Islet precursor cell (in vitro differentiated cells): Measurements from ENCODE around the gene MRPL58.
"Not testable (repeated sequence)": the region's sequence is repeated elsewhere in the genome, so short reads cannot be mapped to it uniquely, and the experiment has no call there.

Experiments
- DNase-seq: peaks from one replicate; pipeline ENCODE4 v3.0.0-alpha.2; 2018

Gene MRPL58

DNA sequence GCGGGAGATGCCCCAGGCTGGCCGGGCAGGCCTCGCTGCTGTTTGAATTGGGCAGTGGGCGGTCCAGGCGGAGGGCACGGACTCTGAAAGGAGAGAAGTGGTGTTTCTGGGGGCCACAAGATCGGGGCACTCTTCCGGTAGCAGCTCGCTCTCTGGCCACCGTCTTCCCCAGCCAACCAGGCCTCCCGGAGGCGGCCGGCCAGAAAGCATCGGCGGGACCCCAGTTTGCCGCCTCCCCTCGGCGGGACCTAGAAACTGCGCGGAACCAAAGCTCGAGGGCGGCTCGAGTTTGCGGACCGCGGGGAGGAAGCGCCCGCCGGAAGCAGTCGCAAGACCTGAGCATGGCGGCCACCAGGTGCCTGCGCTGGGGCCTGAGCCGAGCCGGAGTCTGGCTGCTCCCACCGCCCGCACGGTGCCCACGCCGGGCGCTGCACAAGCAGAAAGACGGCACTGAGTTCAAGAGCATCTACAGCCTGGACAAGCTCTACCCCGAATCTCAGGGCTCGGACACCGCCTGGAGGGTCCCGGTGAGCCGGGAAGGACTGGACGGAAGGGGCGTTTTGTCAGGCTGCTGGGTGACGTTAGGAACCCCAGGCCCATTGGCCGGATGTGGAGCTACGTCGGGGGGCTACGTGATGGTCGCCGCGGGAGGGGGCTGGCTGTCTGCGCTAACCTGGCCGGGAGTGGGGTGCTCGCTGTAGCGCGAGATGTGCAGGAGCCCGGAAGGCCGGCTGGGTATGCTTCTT is at the start of gene MRPL58:
Gene MRPL58 (plus strand): TSS at position 325 of the 746 bp plus-strand sequence. CDS start 17 bp downstream, at position 342.
- peak; percentile 95 for DNase-seq

DNA sequence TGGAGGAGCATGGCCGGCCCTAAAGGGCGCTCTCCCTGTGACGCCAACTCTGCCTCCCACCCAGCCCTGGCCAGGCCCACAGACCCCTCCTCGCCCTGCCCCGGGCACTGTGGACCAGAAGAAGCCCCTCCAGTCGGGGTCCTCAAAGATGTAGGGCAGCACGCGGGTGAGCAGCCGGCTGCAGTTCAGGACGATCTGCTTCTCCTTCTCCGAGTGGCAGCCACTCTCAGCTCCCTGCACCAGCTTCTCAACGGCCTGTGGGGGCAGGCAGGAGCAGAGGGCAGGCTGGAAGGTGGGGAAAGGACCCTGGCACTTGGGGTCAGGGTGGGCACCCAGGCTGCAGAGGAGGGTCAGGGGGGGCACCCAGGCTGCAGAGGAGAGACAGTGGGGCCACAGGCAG is 48.8 kb upstream of the MRPL58 start:
- DNase-seq, result no peak

DNA sequence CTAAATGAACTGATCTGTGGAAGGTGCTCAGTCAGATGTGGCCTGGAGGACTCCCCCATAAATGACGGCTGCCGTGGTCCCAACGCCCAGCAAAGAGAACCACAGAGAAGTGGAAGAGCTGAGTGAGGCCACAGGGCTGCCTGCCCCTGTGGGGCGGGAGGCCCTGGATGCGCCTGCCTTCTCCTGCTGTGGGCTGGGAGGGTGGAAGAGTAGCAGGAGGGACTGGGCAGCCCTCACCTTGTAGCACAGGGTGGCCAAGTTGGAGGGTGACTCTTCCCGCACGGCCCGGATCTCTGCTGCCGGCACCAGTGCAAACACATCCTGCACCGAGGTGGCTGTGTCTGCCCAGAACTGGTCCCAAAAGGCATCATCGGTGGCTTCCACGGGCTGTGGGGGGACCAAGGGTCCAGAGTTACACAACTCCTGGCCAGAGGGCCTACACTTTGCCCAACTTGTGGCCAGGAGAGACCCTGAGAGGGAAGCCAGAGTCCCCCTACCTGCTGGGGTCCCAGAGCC is 48.2 kb upstream of the MRPL58 start:
- no peak for DNase-seq

DNA sequence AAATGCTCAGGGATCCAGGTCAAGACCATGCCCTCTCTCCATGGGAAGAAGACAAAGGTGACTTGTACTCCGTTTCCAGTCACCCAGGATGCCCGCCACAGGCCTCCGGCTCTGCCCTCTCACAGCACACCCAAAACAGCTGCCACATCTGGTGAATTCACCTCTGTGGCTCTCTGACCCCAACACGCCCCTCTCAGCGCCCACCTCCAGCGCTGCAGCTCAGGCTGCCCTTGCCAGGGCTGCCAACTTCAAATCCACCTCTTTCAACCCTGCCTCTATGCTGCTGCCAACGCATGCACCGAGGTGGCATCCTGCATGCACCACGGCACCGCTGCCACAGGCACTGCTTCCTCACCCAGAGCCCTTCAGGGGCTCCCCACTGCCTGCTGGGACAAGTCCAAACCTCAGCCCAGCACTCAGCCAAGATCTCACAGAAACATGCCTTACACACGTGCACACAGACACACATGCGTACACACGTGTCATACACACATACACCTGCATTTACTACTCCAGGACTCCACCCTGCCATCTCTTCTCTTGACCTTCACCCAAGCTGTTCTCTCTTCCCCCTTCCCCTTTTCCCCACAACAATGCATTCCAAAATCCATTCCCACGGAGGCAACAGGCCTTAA is 47.4 kb upstream of the MRPL58 start:
- DNase-seq, result no peak

DNA sequence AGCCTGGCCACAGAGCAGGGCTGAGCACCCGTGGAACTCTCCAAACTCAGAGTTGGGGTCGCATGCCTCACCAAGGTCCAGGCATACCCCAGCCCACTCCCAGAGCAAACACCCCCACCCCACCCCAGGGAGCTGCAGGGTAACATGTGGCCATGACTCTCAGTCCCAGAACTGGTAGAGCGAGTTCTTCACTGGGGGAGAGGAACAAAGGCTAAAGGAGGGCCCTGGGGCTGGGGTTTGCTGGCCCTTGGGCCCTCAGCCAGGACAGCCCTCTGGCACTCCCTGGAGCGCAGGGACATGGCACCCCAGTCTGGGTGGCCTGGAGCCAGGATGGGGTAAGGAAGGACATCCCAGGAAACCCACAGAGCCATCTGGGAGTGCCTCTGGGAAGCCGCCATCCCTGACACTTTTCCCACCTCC is 44.1 kb upstream of the MRPL58 start:
- no peak for DNase-seq

DNA sequence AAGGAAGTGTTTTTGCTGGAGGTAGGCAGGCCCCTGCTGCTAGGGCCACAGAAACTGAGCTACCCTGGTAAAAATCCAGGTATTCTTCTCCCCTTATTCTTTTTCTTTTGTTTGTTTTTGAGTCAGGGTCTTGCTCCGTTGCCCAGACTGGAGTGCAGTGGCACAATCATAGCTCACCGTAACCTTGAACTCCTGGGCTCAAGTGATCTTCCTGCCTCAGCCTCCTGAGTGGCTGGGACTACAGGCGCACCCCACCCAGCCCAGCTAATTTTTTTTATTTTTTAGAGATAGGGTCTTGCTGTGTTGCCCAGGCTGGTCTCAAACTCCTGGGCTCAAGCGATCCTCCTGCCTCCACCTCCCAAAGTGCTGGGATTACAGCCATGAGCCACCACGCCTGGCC is 43.0 kb upstream of the MRPL58 start:
- DNase-seq, result not testable (repeated sequence)

DNA sequence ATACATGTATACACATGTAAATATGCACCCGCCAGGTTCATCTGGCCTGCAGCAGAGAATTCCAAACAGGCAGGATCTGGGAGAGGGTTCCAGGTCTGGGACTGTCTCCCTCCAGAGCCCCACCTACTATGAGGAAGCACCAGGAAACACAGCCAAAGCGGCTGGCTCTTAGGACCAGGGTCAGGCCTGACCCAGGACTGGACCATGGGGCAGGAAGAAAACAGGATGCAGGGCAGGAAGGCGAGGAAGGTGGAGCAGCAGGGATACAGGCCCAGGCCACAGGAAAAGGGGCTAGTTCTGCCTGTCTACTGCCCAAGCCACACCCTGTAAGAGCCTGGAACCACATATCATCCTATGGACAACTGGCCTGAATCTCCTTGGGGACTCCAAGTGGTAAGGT is 42.1 kb upstream of the MRPL58 start:
- DNase-seq, result no peak

DNA sequence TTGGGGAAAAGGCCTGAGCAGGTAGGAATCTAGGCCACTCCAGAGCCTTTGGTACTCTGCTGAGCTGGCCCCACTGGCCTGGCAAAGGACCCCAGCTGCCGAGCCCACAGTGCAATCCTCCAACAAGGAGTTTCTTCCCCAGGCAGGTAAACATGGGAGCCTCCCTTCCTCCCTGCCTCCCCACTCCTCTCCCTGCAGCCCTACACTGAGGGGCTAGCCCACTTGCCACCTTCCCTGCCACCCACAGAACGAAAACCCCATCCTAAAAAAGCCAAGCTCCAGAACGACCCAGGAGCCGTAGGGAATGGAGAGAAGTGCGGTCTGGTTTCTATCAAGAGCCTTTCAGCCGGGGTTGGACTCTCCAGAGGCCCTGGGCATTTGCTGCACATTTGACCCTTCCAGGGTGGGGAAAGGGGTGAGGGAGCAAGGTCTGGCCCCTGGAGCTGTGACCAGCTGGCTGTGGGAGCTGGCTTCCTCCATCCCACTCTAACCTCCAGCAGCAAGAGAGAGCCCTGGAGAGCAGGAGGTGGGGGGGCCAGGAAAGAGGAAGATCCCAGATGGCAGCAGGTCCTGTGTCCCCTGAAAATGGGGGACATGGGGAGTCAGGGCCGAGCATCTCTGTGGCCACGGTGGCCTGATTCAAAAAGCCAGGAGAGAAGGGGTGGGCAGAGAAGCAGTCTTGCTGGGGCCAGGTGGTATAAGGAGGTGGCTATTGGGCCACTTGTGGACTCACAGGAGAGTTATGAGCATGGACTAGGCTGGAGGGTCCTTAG is 41.2 kb upstream of the MRPL58 start:
- DNase-seq, result no peak

DNA sequence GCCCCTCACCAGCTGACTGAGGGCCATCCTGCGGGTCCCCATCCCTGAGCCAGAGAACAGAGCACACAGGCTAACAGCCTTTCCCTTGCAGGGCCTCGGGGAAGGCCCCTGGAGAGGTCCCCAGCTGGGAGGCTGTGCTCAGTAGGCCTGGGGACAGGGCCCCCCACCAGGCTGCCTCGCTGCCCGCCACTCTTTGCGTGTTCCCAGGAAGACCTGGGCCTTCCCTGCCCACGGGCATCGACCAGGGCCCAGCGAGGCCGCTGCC is 40.7 kb upstream of the MRPL58 start:
- DNase-seq, result no peak

DNA sequence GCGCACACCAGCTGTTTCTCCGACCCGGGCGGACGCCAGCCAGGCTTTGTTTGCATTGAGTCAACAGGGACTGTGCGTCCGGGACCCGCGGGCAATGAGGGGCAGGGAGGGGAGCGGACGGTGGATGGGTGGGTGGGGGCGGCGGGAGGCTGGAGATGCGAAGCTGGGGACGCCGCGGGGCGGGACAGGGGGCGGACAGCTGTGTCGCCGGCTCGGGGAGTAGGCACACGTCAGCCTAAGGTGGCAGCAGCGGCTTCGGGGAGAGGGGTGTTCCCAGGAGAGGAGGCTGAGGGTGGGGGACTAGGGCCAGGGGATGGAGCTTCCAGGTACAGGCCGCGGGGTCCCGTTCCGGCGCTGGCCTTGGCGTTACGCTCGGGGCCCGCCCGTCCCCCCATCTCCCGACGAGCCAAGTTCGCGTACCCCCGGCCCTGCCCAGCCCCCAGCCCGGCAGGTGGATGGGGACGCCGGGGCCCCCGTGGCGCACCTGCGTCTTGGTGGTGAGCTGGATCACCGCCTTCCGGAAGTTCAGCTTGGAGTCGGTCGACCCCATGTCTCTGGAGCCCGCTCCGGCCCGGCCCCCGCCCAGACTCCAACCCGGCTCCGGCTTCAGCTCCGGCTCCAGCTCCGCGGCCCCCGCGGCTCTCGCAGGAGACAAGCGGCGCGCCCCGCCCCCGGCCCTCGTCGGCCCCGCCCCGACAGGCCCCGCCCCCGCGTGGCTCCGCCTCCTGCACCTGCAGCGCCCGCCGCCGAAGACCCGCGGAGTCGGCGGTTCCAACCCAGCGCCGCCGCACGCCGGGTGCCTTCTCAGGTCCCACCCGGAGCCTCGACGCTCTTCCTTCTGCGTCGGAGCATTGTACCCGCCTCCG is 40.1 kb upstream of the MRPL58 start, which contains the start of gene HID1:
Gene HID1 (minus strand): TSS at position 653 of the 866 bp plus-strand sequence. CDS start 103 bp downstream, at position 550.
- DNase-seq, result peak; percentile 92

DNA sequence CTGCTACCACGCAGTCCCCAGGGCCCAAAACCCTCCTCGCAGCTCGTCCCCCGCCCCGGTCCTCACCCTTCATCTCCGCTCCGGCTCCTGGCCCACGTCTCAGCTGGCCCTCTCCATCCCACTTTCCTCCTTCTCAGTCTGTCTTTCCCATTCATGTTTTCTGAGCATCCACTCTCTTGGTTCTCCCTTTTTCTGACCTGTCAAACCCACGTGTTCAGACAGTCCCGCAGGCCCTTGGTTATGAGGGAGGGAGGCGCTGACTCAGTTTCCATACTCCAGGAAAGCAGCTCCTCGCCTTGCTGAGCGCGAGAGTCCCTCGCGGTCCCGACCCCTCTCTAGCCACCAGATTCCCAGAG is 39.5 kb upstream of the MRPL58 start:
- DNase-seq, result no peak

DNA sequence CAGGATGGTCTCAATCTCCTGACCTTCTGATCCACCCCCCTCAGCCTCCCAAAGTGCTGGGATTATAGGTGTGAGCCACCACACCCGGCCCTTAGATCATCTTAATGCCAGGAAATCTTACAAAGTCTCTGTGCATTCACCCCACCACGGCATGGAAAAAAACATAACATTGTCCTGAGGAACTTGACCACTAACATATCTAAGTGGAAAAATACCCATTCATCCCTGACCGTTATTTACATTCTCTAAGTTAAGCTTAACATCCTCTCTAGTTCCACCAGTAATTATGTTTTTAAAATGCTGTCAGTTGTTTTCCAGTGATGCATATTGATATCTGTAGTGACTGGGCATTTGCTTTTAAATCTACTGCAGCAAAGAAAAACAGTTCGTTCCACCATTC is 36.5 kb upstream of the MRPL58 start:
- DNase-seq, result no peak

DNA sequence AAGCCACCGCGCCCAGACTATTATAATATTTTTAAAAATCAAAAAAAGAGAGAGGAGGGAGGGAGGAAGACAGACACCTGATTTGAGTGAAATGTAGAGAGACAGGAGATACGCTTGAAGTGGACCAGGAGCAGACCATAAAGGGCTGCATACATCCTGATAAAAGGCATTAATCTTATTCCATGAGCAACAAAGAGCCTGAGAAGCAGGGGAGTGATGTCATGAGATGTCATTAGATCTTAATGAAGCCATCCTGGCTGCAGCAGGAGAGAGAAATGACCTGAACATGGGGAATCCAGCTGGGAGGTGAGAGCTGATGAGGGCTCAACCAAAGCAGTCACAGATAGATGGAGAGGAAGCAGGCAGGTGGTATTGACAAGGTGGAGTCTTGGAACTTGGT is 34.7 kb upstream of the MRPL58 start:
- no peak for DNase-seq

DNA sequence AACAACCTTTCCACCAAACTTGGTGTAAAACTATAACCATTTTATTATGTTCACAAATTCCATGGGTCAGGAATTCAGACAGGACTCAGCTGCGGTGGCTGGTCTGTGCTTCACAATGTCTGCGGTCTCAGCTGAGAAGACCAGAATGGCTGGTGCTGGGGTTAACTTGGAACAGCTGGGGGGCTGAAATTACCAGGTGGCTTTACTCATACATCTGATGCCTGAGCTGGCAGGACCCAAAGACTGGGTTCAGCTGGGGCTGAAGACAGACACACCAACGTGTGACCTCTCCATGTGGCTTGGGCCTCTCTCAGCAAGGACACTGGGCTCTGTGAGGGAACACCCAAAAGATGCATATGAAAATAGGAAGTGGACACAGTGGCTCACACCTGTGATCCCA is 34.2 kb upstream of the MRPL58 start:
- DNase-seq, result no peak

DNA sequence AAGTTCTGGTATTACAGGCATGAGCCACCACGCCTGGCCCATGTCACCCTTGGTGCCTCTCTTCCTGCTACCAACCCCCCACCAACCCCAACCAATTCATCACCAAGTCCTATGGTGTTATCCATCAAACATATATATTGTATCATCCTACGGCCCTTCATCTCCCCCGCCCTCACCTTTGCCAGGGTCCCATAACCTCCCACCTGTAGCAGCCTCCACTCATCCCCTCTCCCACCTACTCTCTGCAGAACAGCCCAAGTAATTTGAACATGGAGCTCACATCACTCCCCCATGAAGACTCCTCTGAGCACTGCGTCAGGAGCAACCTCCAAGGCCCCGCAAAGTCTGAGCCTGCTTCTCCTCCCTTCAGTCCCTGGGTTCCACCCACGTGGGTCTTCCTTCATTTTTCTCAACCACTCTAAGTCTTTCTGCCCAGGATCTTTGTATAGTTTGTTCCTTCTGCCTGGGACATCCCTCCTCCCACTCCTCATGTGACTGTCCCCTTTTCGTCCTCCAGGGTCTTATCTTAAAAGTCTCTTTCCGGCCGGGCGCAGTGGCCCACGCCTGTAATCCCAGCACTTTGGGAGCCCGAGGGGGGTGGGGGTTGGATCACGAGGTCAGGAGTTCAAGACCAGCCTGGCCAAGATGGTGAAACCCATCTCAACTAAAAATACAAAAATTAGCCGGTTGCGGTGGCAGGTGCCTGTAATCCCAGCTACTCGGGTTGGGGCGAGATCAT is 32.9 kb upstream of the MRPL58 start:
- DNase-seq, result no peak

DNA sequence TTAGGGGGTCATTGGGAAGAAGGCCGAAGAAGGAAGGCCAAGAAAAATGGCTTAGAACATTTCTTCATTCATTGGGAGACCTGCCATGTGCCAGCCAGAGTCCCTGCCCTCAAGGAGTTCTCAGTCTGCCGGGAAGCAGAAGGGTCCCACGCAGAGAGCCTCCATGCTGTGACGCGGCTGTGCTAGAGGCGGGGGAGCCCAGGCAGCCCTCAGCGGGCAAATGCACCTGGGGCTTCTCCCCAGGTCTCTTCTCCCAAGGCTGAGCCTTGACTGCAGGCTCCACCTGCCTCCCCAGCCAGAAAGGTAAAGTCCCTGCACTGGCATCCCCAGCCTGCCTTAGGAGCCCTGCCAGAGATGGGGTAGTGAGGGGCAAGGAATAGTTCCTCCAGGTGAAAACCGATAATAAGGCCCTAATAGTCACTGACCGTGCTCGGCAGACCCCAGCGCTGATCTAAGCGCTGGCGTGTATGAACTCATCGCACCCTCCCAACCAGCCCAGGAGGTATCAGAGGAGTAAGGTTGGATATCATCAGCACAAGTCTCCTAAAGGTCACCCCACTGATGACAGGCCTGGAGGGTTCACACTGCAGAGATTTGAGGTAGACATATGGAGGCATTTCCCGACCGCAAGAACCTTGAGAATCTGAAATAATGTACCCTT is 31.0 kb upstream of the MRPL58 start:
- DNase-seq, result no peak

DNA sequence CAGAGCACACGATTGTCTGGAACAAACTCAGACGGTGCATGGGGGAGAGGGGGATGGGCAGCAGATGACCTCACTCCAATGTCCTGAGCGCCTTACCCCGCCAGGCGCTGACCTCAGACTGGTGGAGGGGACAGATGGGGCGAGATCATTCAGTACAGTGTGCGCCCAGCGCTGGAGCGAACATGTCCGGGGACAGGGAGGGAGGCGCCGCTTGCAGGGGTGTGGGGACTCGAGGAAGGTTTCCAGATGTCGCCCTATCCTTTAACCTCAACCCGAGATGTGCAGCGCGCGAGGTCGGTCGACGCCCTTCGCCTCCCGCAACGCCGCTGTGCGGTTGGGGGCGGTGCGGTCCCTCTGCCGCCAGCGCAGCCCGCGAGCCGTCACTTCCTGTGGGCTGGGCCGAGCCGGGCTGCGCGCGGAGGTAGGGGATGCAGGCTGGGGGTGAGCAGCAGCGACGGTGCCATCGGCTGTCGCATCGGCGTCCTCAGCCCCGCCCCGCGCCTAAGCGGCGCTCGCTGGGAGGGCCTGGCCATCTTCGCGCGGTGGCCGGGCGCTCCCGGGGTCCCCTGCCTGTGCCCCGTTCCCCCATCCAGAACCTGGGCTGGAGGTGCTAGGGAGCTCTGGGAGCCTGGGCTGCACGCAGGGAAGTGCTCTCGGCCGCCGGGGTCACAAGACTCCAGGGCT is 30.3 kb upstream of the MRPL58 start:
- DNase-seq, result peak; percentile 96

DNA sequence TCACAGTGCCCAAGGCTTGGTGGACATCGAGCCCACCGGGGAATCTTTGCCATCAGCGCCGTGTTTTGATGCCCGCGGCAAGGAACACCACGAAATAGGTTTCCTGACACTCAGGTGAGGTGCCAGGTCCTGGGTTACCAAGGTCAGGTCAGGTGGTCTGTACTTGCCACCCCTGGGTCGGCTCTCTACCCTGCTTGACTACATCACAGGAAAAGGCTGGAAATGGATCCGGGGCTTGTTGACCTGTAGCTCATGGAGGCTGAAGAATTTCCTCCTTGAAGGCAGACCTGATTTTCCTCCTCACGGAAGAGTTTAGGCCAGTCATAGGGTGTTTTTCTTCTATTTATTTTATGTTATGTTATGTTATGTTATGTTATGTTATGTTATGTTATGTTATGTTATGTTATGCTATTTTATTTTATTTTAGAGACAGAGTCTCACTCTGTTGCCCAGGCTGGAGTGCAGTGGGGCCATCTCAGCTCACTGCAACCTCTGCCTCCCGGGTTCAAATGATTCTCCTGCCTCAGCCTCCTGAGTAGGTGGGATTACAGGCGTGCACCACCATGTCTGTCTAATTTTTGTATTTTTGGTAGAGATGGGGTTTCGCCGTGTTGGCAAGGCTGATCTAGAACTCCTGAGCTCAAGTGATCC is 29.7 kb upstream of the MRPL58 start:
- not testable (repeated sequence) for DNase-seq

DNA sequence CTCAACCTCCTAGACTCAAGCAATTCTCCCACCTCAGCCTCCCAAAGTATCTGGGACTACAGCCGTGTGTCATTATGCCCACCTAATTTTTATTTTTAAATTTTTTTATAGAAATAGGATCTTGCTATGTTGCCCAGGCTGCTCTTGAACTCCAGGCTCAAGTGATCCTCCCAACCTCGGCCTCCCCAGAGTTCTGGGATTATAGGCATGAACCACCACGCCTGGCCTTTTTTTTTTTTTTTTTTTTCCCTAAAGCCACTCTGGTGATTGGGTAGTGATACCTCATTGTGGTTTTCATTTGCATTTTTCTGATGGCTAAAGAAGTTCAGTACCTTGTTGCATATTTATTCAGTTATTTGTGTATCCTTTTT is 26.3 kb upstream of the MRPL58 start:
- no peak for DNase-seq

DNA sequence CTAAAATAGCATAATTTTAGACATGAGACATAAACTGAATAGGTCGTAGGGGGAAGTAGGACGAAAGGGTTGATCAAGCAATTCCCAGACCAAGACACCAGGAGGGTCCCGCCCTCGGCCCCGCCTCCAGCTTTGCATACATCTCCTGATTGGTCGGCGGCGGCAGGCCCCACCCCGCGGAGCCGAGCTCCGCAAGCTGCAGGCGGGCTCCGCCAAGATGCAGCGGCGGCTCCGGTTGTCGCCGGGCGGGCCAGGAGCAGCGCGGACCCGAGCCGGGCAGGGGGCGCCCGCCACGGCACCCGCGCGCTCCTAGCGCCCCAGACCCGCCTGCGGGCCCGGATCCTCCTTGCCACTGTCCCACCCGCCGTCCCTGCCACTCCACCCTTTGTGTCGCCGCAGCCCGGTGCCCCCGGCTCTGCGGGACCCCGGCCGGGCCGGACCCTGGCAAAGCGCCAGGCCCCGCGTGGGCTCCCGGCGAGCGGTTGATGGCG is 25.0 kb upstream of the MRPL58 start, which contains the start of gene CDR2L:
Gene CDR2L (plus strand): TSS at position 215 of the 491 bp plus-strand sequence. CDS start 412 bp downstream, outside the sequence.
- DNase-seq, result peak; percentile 99
